Activated CD4-positive, alpha-beta T cell treated with anti-CD3 and anti-CD28 coated beads for 36 hours (primary cell): ENCODE data around the gene REXO5. TPM values are rescaled to one million over a fixed set of nuclear protein-coding genes. Genes with fewer than 3 reads are reported as not detected.

Experiments used
- ATAC-seq: fragments of 200-7000 bp; cut with Tn5 transposase; one replicate; pipeline ENCODE4 v1.10.0; 2021; ENCODE audit warnings: mild to moderate bottlenecking, moderate library complexity
- CTCF ChIA-PET: fragments of 350-600 bp; sonication (Branson Sonifier 250); formaldehyde crosslinking; loops from one replicate; lab custom pipeline; 2021; ENCODE audit warnings: antibody characterized with exemption; lab: Charles Lee
- POLR2A ChIA-PET: fragments of 350-600 bp; sonication (Branson Sonifier 250); formaldehyde crosslinking; loops from one replicate; lab custom pipeline; 2021; ENCODE audit warnings: antibody characterized with exemption, inconsistent platforms; lab: Charles Lee
- DNase-seq: peaks from one replicate; pipeline ENCODE4 v3.0.0-alpha.2; 2020
- H3K27ac Mint-ChIP-seq: one replicate; pipeline ENCODE4 v1.8.0; 2021; ENCODE audit warnings: mixed read lengths
- H3K27me3 Mint-ChIP-seq: one replicate; pipeline ENCODE4 v1.8.0; 2021; ENCODE audit warnings: mixed read lengths
- H3K36me3 Mint-ChIP-seq: one replicate; pipeline ENCODE4 v1.8.0; 2021; ENCODE audit warnings: low read depth, mixed read lengths
- H3K4me1 Mint-ChIP-seq: one replicate; pipeline ENCODE4 v1.8.0; 2021; ENCODE audit warnings: mixed read lengths
- H3K4me3 Mint-ChIP-seq: one replicate; pipeline ENCODE4 v1.8.0; 2021; ENCODE audit warnings: mild to moderate bottlenecking, moderate library complexity, mixed read lengths
- H3K9me3 Mint-ChIP-seq: one replicate; pipeline ENCODE4 v1.8.0; 2021; ENCODE audit warnings: low read depth, mixed read lengths
- intact Hi-C, 2 experiments: fragments of 100-400 bp; cut with DNase I in 1 of 2; cut with micrococcal nuclease in 1 of 2; formaldehyde crosslinking; loops; one replicate each; pipeline versions ENCODE4 v1.14.2 to v1.15.1; 2022 to 2024; cut with DNase I, micrococcal nuclease
- total RNA-seq, 2 experiments: library from RNA; stranded (reverse); gene quantifications; one replicate each; pipeline ENCODE4 v1.2.3, GENCODE V29; 2021

The REXO5 gene
- total RNA-seq, 2 experiments from 2014 or later: 17.9 to 20.4 TPM

DNA sequence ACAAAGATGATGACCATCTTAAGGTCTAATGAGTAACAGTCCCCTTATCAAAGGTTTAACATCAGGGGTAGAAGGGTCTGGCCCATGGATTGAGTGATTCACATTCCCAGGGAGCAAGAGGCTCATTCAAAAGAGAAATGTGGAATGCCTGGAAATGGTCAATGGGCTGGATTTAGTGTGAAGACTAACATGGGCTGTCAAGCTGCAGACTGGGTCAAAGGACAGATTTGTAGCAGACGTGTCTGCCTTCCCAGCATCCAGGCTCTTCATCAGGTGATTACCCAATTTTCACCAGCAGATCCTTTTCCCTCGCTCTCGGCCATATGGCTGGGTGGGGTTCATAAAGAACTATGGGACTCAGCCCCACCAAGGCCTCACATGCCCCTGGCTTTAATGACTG, 67.0 kb downstream of the REXO5 start:
- Mint-ChIP-seq H3K4me1 (peaks cover 38% of the 10 kb centered on the region), H3K9me3 (no peaks in the 10 kb centered on the region), H3K4me3 (no peak overlapping the region), H3K27me3 (no peaks in the 10 kb centered on the region), H3K36me3 (peaks cover 5% of the 10 kb centered on the region), H3K27ac (peak overlapping the region; percentile 75)
- ChIA-PET POLR2A (interaction anchor here (0.7 kb wide), 1 partner anchor 18 kb away, joined by 3 read pairs; no protein-coding TSS in a partner anchor), CTCF (interaction anchor here (0.7 to 1.4 kb wide), 3 partner anchors 65 to 1762 kb away, joined by 3 to 5 read pairs (median 4); no protein-coding TSS in a partner anchor)
- DNase-seq (no peak), ATAC-seq (no peak)
- intact Hi-C loops: no loop called here

DNA sequence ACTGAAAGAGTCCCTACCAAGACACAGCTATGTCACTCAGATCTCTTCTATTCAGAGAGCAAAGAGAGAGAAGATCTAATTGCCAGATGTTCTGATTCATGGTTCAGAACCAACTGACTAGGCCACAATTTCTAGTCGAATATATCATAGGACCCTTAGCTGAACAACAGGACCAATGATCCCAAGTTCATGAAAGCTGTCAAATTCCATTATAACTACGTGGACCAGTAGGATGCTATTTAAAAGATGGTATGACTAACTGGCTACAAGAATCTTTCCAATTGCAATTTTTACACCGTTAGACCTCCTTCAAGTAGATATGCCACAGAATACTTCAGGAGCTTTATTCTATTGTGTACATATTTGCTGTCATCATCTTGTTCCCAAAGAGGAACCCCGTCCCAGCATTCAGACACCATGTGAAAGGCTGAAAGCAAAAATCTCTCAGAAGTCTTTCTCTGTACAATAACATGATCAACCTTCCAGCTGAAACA, 67.8 kb downstream of the REXO5 start:
- ChIA-PET CTCF (interaction anchor here (0.6 to 2.3 kb wide), 13 partner anchors 9 to 1790 kb away, joined by 3 to 11 read pairs (median 4); partner anchors contain the start of genes DCUN1D3, LYRM1 and THUMPD1), POLR2A (interaction anchor here (0.7 to 1.5 kb wide), 5 partner anchors 27 to 133 kb away, joined by 3 to 6 read pairs (median 5); partner anchors contain the start of genes LYRM1 and THUMPD1)
- H3K36me3 Mint-ChIP-seq: peaks cover 5% of the 10 kb centered on the region

DNA sequence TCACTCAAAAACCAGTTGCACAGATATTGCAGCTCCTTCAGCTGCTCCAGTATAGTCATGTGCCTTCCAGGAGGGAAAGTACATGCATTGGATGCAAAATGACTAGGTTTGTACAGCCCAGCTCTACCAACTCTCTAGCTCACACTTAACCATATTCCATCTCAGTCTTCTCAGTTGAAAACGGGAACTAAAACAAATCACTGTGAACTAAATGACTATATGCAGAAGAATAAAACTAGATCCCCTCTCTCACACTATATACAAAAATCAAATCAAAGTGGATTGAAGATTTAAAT, 69.0 kb downstream of the REXO5 start:
- no peak for ATAC-seq
- peak overlapping the region; percentile 21 for H3K27ac Mint-ChIP-seq

More for the DNA sequence above, 67.8 kb downstream of the REXO5 start:
- Mint-ChIP-seq H3K27me3 (no peaks in the 10 kb centered on the region), H3K4me1 (peaks cover 45% of the 10 kb centered on the region), H3K27ac (peak overlapping the region; percentile 75), H3K4me3 (peak overlapping the region; percentile 54), H3K9me3 (no peaks in the 10 kb centered on the region)
- ATAC-seq (peak; percentile 14), DNase-seq (peak; percentile 17)
- intact Hi-C loops: loop anchor here (1.0 to 2.0 kb wide), 6 partner anchors 26 to 67 kb away; partner anchors contain the start of genes DCUN1D3 (in 2 of the 2), LYRM1 (in 2 of the 2), ERI2 (in 1 of the 2) and REXO5 (in 1 of the 2)

DNA sequence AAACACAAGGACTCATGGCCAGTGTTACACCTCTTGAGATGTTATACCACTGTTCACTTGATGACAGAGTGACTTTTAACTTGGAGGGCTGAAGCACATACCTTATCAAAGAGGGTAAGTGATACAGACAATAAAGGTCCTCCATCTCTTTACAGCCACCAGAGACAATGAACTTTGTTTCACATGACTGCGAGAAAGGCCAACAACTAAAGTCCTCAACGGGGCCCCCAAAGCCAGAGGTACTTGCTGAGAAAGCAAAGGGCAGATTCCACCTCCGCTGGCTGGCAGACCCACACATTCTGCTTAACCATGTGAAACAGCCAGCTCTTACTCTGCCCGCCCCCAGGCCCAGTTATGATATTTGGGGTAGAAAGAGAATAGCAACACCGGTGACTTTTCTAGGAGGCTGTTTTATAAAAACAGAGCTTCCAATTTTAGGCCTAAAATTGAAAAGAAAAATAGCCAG, 72.4 kb downstream of the REXO5 start:
- no peaks in the 10 kb centered on the region for H3K27me3 Mint-ChIP-seq
- no peak for ATAC-seq
- POLR2A ChIA-PET: no interaction called here
- H3K4me1 Mint-ChIP-seq: peaks cover 45% of the 10 kb centered on the region
- H3K4me3 Mint-ChIP-seq: no peak overlapping the region
- intact Hi-C loops: loop anchor here in 1 of 2 experiments (1.0 kb wide), 1 partner anchor 22 kb away; the partner anchor contains the start of genes DCUN1D3 and LYRM1
- CTCF ChIA-PET: no interaction called here
- H3K36me3 Mint-ChIP-seq: peaks cover 5% of the 10 kb centered on the region
- no peaks in the 10 kb centered on the region for H3K9me3 Mint-ChIP-seq
- DNase-seq: no peak
- no peak overlapping the region for H3K27ac Mint-ChIP-seq

More for the DNA sequence above, 69.0 kb downstream of the REXO5 start:
- Mint-ChIP-seq H3K4me3 (no peak overlapping the region), H3K9me3 (no peaks in the 10 kb centered on the region), H3K4me1 (peaks cover 53% of the 10 kb centered on the region), H3K36me3 (peaks cover 5% of the 10 kb centered on the region), H3K27me3 (no peaks in the 10 kb centered on the region)
- ChIA-PET POLR2A (interaction anchor here (0.6 to 1.5 kb wide), 4 partner anchors 26 to 65 kb away, joined by 3 to 11 read pairs (median 4); partner anchors contain the start of gene LYRM1), CTCF (interaction anchor here (0.6 to 2.3 kb wide), 5 partner anchors 8 to 27 kb away, joined by 3 to 11 read pairs (median 3); partner anchors contain the start of genes DCUN1D3 and LYRM1)
- no peak for DNase-seq
- intact Hi-C loops: loop anchor here (2.0 kb wide), 3 partner anchors 35 to 69 kb away; partner anchors contain the start of genes ERI2 (in 1 of the 2) and REXO5 (in 1 of the 2)

DNA sequence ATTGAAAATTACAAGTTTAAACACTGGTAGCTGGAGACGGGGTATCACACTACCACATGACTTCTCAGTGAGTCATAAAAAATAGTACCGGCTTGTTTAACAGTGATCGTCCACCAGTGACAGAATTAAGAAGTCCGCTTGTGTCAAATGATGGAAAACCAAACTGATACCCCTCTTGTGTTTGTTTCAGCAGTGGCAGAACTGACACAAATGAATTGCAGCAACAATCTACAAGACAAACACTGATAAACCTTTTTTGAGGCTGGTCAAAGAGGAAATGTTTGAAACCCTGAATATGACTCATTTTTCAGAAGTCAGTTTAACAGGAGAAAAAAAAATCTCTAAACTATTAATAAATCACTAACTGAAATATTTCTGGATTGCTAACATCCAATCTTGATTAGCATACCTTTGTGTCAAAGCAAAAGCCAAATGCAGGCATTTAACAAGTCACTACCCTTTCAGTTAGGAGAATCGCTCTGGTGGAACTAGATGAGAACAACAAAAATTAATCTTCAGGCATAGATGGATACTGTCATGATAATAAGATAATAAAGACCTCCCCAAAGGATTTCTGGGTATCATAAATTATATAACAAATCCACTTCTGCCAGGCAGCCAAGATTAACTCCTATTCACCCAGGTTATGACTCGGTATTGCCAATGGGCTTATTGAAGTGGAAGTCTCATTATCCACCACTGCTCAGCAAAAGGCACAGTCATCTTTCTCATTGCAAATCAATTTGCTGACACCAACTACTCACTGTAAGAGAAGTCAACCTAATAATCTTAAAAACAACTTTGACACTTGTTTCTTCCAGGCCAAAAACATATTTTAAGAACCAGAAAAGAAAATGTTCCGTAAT, 73.1 kb downstream of the REXO5 start:
- ATAC-seq (peak; percentile 42), DNase-seq (no peak)
- H3K4me3 Mint-ChIP-seq: no peak overlapping the region
- H3K4me1 Mint-ChIP-seq: peaks cover 44% of the 10 kb centered on the region
- peaks cover 11% of the 10 kb centered on the region for H3K36me3 Mint-ChIP-seq
- peak overlapping the region; percentile 5 for H3K27ac Mint-ChIP-seq
- intact Hi-C loops: loop anchor here in 1 of 2 experiments (1.0 kb wide), 1 partner anchor 21 kb away; the partner anchor contains the start of genes DCUN1D3 and LYRM1
- no peaks in the 10 kb centered on the region for H3K27me3 Mint-ChIP-seq
- ChIA-PET POLR2A (no interaction called here), CTCF (no interaction called here)
- H3K9me3 Mint-ChIP-seq: no peaks in the 10 kb centered on the region

DNA sequence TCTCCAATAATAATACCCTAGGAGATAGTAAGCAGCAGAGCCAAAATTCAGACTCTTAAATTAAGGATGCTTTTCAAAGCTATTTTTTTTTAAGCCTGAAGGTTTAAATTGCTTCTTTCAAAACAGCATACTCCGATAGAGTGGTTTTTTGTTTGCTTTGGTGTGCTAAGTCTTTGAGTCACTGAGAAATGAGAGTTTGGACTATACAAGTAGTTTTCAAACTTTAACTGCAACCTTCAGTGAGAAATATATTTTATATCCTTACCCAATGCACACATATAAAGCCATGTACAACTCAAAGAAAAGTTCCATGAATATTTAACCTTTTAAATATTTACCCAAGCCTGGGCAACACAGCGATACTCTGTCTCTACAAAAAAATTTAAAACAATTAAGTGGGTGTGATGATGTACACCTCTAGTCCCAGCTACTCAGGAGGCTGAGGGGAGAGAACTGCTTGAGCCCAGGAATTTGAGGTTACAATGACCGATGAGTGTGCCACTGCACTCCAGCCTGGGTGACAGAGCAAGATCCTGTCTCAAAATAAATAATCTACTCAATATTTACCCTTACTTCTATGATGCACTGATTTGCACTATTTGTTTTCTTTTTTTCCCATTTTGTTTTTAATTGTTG, 74.7 kb downstream of the REXO5 start:
- Mint-ChIP-seq H3K27ac (no peak overlapping the region), H3K9me3 (no peaks in the 10 kb centered on the region), H3K27me3 (no peaks in the 10 kb centered on the region), H3K36me3 (peaks cover 12% of the 10 kb centered on the region), H3K4me1 (peaks cover 41% of the 10 kb centered on the region), H3K4me3 (no peak overlapping the region)
- intact Hi-C loops: no loop called here
- no peak for DNase-seq
- ATAC-seq: no peak
- ChIA-PET POLR2A (no interaction called here), CTCF (no interaction called here)

DNA sequence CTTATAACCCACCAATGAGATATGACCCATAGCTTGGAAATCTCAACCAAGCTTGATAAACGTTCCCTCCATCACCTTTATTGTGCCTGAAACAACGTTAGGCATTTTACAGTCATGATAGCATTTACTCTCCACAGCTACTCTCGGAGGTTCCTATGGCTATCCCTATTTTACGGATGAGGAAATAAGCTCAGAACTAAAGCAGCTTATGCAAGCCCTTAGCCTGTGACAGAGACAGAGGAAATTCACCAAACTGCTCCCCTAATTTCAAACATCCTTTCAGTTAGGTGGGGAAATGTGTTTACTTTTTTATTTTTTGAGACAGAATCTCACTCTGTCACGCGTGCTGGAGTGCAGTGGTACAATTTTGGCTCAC, 75.2 kb downstream of the REXO5 start:
- H3K27ac Mint-ChIP-seq: no peak overlapping the region
- intact Hi-C loops: no loop called here
- ATAC-seq (no peak), DNase-seq (no peak)
- H3K27me3 Mint-ChIP-seq: no peaks in the 10 kb centered on the region
- ChIA-PET CTCF (no interaction called here), POLR2A (no interaction called here)
- peaks cover 41% of the 10 kb centered on the region for H3K4me1 Mint-ChIP-seq
- peaks cover 15% of the 10 kb centered on the region for H3K36me3 Mint-ChIP-seq
- no peak overlapping the region for H3K4me3 Mint-ChIP-seq
- H3K9me3 Mint-ChIP-seq: no peaks in the 10 kb centered on the region

DNA sequence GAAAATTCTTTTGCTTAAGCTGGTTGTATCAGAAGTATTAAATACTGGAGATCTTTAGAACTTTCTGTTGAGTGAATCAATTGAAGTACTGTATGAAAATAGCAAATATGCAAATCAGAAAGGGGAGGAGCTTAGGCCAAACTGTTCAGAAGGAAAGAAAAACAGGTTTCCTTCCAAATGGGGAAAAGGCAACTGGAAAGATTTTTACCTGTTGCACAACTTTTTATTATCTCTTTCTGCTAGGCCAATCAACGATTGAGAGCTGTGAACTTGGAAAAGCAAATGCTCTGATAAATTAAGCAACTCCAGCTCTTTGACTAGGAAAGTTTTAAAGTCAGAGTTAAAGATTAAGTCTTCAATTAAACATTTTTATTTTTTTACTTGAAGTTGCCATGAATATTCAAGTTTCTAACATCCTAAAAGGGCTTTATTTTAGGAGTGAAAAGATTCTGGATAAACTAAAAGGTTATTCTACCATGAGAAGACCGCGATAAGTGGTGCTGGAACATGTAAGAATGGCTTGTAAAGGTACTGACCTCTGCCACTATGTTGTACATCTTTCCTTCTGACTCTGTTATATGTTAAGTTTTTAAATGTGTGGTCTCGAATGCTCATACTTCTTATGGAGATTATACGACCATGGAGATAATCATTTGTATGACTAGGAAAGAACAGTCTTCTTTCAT, 77.4 kb downstream of the REXO5 start:
- DNase-seq: no peak
- peak; percentile 11 for ATAC-seq
- no peaks in the 10 kb centered on the region for H3K27me3 Mint-ChIP-seq
- POLR2A ChIA-PET: no interaction called here
- H3K27ac Mint-ChIP-seq: peak overlapping the region; percentile 56
- peaks cover 10% of the 10 kb centered on the region for H3K36me3 Mint-ChIP-seq
- intact Hi-C loops: loop anchor here in 1 of 2 experiments (1.0 kb wide), 1 partner anchor 17 kb away; the partner anchor contains the start of genes DCUN1D3 and LYRM1
- no peak overlapping the region for H3K4me3 Mint-ChIP-seq
- H3K4me1 Mint-ChIP-seq: peaks cover 43% of the 10 kb centered on the region
- CTCF ChIA-PET: interaction anchor here (0.6 to 2.0 kb wide), 5 partner anchors 9 to 1335 kb away, joined by 3 to 11 read pairs (median 5); partner anchors contain the start of genes DCUN1D3 and LYRM1
- H3K9me3 Mint-ChIP-seq: no peaks in the 10 kb centered on the region

DNA sequence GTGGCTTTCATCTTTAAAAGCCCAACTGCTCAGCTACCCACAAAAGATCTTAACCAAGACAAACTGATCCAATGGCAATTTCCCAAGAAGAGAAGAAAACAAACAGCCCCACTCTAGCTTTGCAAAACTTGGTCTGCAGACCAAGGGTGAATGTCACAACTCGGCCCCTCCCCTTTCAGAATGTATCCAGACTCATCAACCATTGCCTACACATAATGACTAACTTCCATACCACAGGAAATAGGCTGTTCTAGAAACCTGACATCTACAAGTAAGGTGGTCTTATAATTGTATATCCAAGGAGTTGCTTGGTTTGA, 77.9 kb downstream of the REXO5 start:
- Mint-ChIP-seq H3K27ac (peak overlapping the region; percentile 56), H3K27me3 (no peaks in the 10 kb centered on the region), H3K36me3 (peaks cover 10% of the 10 kb centered on the region), H3K4me3 (no peak overlapping the region), H3K9me3 (no peaks in the 10 kb centered on the region), H3K4me1 (peaks cover 38% of the 10 kb centered on the region)
- ChIA-PET POLR2A (no interaction called here), CTCF (interaction anchor here (1.4 to 2.0 kb wide), 4 partner anchors 9 to 34 kb away, joined by 4 to 11 read pairs (median 6); partner anchors contain the start of genes DCUN1D3 and LYRM1)
- ATAC-seq: peak; percentile 89
- DNase-seq: peak; percentile 48
- intact Hi-C loops: loop anchor here in 1 of 2 experiments (1.0 kb wide), 1 partner anchor 16 kb away; the partner anchor contains the start of genes DCUN1D3 and LYRM1

DNA sequence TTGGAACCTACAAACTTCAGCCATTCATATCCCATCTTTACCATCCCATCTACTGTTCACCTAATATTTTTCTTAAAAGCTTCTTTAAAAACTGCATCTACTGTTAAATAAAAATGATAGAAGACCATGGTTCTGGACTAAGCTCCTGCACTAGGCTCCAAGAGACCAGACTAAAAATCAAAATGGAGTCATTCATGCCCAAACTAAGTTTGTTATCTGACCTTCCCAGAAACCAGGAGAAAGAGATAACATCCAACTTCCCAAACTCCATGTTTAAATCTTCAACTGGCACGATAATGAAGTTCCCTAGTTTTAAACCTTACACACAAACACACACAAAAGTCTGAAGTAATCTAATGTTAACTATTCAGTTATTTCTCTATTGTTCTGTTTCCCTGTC, 80.0 kb downstream of the REXO5 start:
- Mint-ChIP-seq H3K9me3 (no peaks in the 10 kb centered on the region), H3K4me3 (no peak overlapping the region), H3K27ac (no peak overlapping the region), H3K4me1 (peaks cover 29% of the 10 kb centered on the region), H3K27me3 (no peaks in the 10 kb centered on the region), H3K36me3 (peaks cover 11% of the 10 kb centered on the region)
- POLR2A ChIA-PET: no interaction called here
- intact Hi-C loops: no loop called here
- CTCF ChIA-PET: interaction anchor here (1.0 kb wide), 1 partner anchor 70 kb away, joined by 3 read pairs; no protein-coding TSS in a partner anchor
- DNase-seq (no peak), ATAC-seq (no peak)
